Endothelial cell of umbilical vein (primary cell): ENCODE measurements around the gene EEF2K. TPM values are rescaled to one million over a fixed set of nuclear protein-coding genes. Genes with fewer than 3 reads are reported as not detected.

Experiments
- BruUV-seq: library from RNA; stranded (reverse); fragments of 400-500 nt; replicated peaks from 2 replicates; lab custom pipeline; 2021; lab: Mats Ljungman, UMichigan
- CTCF ChIA-PET: fragments of 300-600, 350-600 bp; sonication (Branson Sonifier 250); formaldehyde crosslinking; loops from one replicate; lab custom pipeline; 2021; ENCODE audit warnings: antibody characterized with exemption, inconsistent platforms; lab: Charles Lee
- POLR2A ChIA-PET: fragments of 300-600, 350-600 bp; sonication (Branson Sonifier 250); formaldehyde crosslinking; loops from one replicate; lab custom pipeline; 2021; ENCODE audit warnings: antibody characterized with exemption, inconsistent platforms; lab: Charles Lee
- DNase-seq: peaks from one replicate; pipeline ENCODE4 v3.0.0-alpha.2; 2011; ENCODE audit warnings: low read depth, low spot score
- FAIRE-seq: peaks from 2 replicates; lab custom pipeline; 2011; peaks lifted over from hg19 to GRCh38; lab: Jason Lieb, UNC
- H2AFZ ChIP-seq: 2 replicates; pipeline ENCODE4 v1.6.0; 2012; ENCODE audit warnings: low read depth, low read length, control low read depth, inconsistent platforms
- H3K27ac ChIP-seq: 2 replicates; pipeline ENCODE4 v1.5.1; 2011; ENCODE audit warnings: low read depth, mild to moderate bottlenecking, control low read depth, low read length, moderate library complexity; ENCODE audit not compliant: insufficient read depth
- H3K27me3 ChIP-seq, 2 experiments: 2 replicates each; pipeline versions ENCODE4 v1.6.0 to v1.6.1; 2011; ENCODE audit warnings: low read length in 2 of 2, mixed read lengths in 1 of 2; ENCODE audit not compliant: control insufficient read depth in 2 of 2, insufficient read depth in 2 of 2
- H3K36me3 ChIP-seq, 2 experiments: 2 replicates in 1 of 2; 3 replicates in 1 of 2; pipeline ENCODE4 v1.5.1; 2011; ENCODE audit warnings: low read length in 2 of 2, mild to moderate bottlenecking in 1 of 2, moderate library complexity in 1 of 2; ENCODE audit not compliant: control insufficient read depth in 2 of 2, insufficient read depth in 2 of 2; ENCODE audit errors: extremely low read depth in 1 of 2
- H3K4me1 ChIP-seq: 3 replicates; pipeline ENCODE4 v1.5.1; 2011; ENCODE audit warnings: mild to moderate bottlenecking, low read length; ENCODE audit not compliant: control insufficient read depth, insufficient read depth; ENCODE audit errors: extremely low read depth
- H3K4me2 ChIP-seq: 2 replicates; pipeline ENCODE4 v1.6.1; 2011; ENCODE audit warnings: low read length, control low read depth, mixed read lengths; ENCODE audit not compliant: insufficient read depth
- H3K4me3 ChIP-seq, 3 experiments: fragments of 200-600 bp in 1 of 3; sonication (generic), shearing (Covaris generic) in 1 of 3; replicated peaks in 1 of 3; 2 replicates each; pipeline ENCODE4 v1.5.1; 2011 to 2016; ENCODE audit warnings: control low read depth in 3 of 3, low read length in 3 of 3, mild to moderate bottlenecking in 2 of 3, inconsistent platforms in 1 of 3, low read depth in 1 of 3, moderate library complexity in 1 of 3; ENCODE audit not compliant: insufficient read depth in 1 of 3
- H3K79me2 ChIP-seq: 2 replicates; pipeline ENCODE4 v1.6.0; 2012; ENCODE audit warnings: low read length, inconsistent platforms; ENCODE audit not compliant: control insufficient read depth, insufficient read depth
- H3K9ac ChIP-seq: replicated peaks from 2 replicates; pipeline ENCODE3; 2011; ENCODE audit warnings: low read length, control low read depth; ENCODE audit not compliant: insufficient read depth; ENCODE audit errors: extremely low read depth
- H3K9me1 ChIP-seq: replicated peaks from 3 replicates; pipeline ENCODE4 v1.6.0; 2011; ENCODE audit warnings: mild to moderate bottlenecking, low read length; ENCODE audit not compliant: control insufficient read depth, insufficient read depth; ENCODE audit errors: extremely low read depth
- H3K9me3 ChIP-seq: replicated peaks from 2 replicates; pipeline ENCODE4 v1.5.1; 2012; ENCODE audit warnings: low read length, inconsistent platforms; ENCODE audit not compliant: control insufficient read depth, insufficient read depth
- H4K20me1 ChIP-seq: replicated peaks from 2 replicates; pipeline ENCODE3; 2011; ENCODE audit warnings: mild to moderate bottlenecking, low read length; ENCODE audit not compliant: control insufficient read depth, insufficient read depth; ENCODE audit errors: extremely low read depth
- EZH2 ChIP-seq: IDR thresholded peaks from 2 replicates; pipeline ENCODE4 v1.6.1; 2012; ENCODE audit warnings: borderline replicate concordance, low read depth, mild to moderate bottlenecking, moderate library complexity, low read length, inconsistent platforms; ENCODE audit not compliant: severe bottlenecking
- FOS ChIP-seq: IDR thresholded peaks from 2 replicates; pipeline ENCODE4 v1.6.1; 2011; ENCODE audit warnings: mild to moderate bottlenecking, low read length, moderate library complexity, borderline replicate concordance; ENCODE audit not compliant: insufficient read depth
- GATA2 ChIP-seq: IDR thresholded peaks from 2 replicates; pipeline ENCODE4 v1.7.0; 2011; ENCODE audit warnings: low read depth, mild to moderate bottlenecking, moderate library complexity, mixed read lengths, low read length; ENCODE audit not compliant: insufficient read length, insufficient read depth
- JUN ChIP-seq: IDR thresholded peaks from 2 replicates; pipeline ENCODE4 v1.6.1; 2011; ENCODE audit warnings: borderline replicate concordance, low read depth; ENCODE audit not compliant: insufficient read length, insufficient read depth
- MYC ChIP-seq: IDR thresholded peaks from one replicate; pipeline ENCODE4 v1.6.1; 2011; ENCODE audit warnings: mild to moderate bottlenecking, low read depth, low read length
- POLR2A ChIP-seq: IDR thresholded peaks from 2 replicates; pipeline ENCODE4 v1.6.1; 2012; ENCODE audit warnings: low read depth, mild to moderate bottlenecking, control low read depth, low read length
- POLR2AphosphoS5 ChIP-seq: IDR thresholded peaks from 2 replicates; pipeline ENCODE4 v1.6.1; 2012; ENCODE audit warnings: low read depth, mild to moderate bottlenecking, control low read depth, low read length, moderate library complexity; ENCODE audit not compliant: insufficient read depth
- dilution Hi-C: fragments of 300-500 bp; cut with MboI; formaldehyde crosslinking; loops from one replicate; pipeline ENCODE4 v1.15.0; 2019; ENCODE audit warnings: low sequenced_read_pairs; ENCODE audit not compliant: extremely low pct_ligation_motif_present
- intact Hi-C: fragments of 100-400 bp; cut with micrococcal nuclease; formaldehyde crosslinking; loops from one replicate; pipeline ENCODE4 v1.10.0; 2022
- polyA plus RNA-seq, 4 experiments: library from polyadenylated mRNA; depleted of rRNA in 3 of 4; stranded (reverse) in 3 of 4; unstranded in 1 of 4; fragments of >200 nt; gene quantifications; 2 replicates each; pipeline versions ENCODE4 v1.2.1 to v1.2.3, GENCODE V29; 2011 to 2012; ENCODE audit warnings: missing spikeins in 1 of 4
- total RNA-seq: library from RNA; stranded (reverse); gene quantifications from 2 replicates; pipeline ENCODE4 v1.2.3, GENCODE V29; 2021
- TF ChIP-seq, protein P1 (sequence below), 2 donors: IDR thresholded peaks; 1 replicate in 1 of 2; 2 replicates in 1 of 2; pipeline ENCODE4 v1.5.1; 2011; ENCODE audit warnings: low read length in 2 of 2, mild to moderate bottlenecking in 2 of 2, moderate library complexity in 2 of 2, control low read depth in 1 of 2, inconsistent platforms in 1 of 2, low read depth in 1 of 2; ENCODE audit not compliant: insufficient read depth in 1 of 2; ENCODE audit errors: extremely low read depth in 1 of 2
- TF ChIP-seq, protein P2 (sequence below): IDR thresholded peaks from 2 replicates; pipeline ENCODE4 v1.6.1; 2011; ENCODE audit not compliant: insufficient read depth, insufficient read length

EEF2K gene
- total and polyA plus RNA-seq, 2 donors (not counting 3 experiments of a cell fraction or from before 2014, with no cell fraction given) = 16.0 to 48.6 TPM

GRCh38 chr16:22302776-22303363, 96.8 kb downstream of the EEF2K start:
- DNase-seq (no peak), FAIRE-seq (no peak)
- Histone ChIP-seq H4K20me1 (no peaks in the 10 kb centered on the region), H3K36me3 (peaks cover 0 to 28% of the 10 kb centered on the region in 2 experiments), H3K9me3 (no peaks in the 10 kb centered on the region), H3K4me2 (no peak overlapping the region), H2AFZ (no peak overlapping the region), H3K9me1 (no peaks in the 10 kb centered on the region), H3K4me1 (no peaks in the 10 kb centered on the region), H3K27ac (no peak overlapping the region), H3K4me3 (no peak overlapping the region), H3K9ac (no peak overlapping the region), H3K79me2 (peaks cover 32% of the 10 kb centered on the region), H3K27me3 (no peaks in the 10 kb centered on the region)
- CTCF ChIA-PET = no interaction called here
- intact Hi-C loops = no loop called here
- dilution Hi-C loops = no loop called here
- POLR2A ChIA-PET = no interaction called here
- no TSS peak for BruUV-seq
- TF ChIP-seq, protein P1, sequence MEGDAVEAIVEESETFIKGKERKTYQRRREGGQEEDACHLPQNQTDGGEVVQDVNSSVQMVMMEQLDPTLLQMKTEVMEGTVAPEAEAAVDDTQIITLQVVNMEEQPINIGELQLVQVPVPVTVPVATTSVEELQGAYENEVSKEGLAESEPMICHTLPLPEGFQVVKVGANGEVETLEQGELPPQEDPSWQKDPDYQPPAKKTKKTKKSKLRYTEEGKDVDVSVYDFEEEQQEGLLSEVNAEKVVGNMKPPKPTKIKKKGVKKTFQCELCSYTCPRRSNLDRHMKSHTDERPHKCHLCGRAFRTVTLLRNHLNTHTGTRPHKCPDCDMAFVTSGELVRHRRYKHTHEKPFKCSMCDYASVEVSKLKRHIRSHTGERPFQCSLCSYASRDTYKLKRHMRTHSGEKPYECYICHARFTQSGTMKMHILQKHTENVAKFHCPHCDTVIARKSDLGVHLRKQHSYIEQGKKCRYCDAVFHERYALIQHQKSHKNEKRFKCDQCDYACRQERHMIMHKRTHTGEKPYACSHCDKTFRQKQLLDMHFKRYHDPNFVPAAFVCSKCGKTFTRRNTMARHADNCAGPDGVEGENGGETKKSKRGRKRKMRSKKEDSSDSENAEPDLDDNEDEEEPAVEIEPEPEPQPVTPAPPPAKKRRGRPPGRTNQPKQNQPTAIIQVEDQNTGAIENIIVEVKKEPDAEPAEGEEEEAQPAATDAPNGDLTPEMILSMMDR (IDR thresholded peaks at IDR 0.05; ENCODE audit: extremely low read depth in 1 of 2, insufficient read depth in 1 of 2, low read depth in 1 of 2, low read length in 2 of 2) = no peak
- TF ChIP-seq POLR2AphosphoS5 (no peak), FOS (no peak), MYC (no peak), POLR2A (no peak), JUN (no peak), EZH2 (no peak), GATA2 (no peak)
- TF ChIP-seq, protein P2, sequence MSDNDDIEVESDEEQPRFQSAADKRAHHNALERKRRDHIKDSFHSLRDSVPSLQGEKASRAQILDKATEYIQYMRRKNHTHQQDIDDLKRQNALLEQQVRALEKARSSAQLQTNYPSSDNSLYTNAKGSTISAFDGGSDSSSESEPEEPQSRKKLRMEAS = no peak
